ENCODE data around the gene TEAD1. TPM values are rescaled to one million over a fixed set of nuclear protein-coding genes. Genes with fewer than 3 reads are reported as not detected.

TEAD1 gene
- total and polyA plus RNA-seq, 10 of the 15 experiments (the other 5 are each of a cell fraction or from before 2014, with no cell fraction given): 0.01 to 0.59 (median 0.04) TPM; not detected in 6

DNA sequence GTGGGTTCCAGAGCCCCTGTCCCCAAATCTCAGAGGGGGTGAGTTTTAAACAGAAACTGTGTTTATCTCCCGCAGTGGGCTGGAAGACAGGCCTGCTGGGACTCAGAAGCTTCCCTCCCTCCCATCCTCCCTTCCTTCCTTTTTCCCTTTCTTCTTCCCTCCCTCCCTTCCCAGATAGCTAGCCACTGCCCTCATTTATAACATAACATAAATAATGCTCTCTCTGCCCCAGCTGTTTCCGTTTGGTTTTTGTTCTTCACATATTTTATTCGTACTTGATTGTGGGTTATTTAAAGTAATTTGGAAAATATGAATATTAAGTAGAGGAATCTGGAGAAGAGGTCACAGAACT is 140.9 kb downstream of the TEAD1 start:
- Histone ChIP-seq H4K20me1 (ENCODE audit: control insufficient read depth, insufficient read depth) (no peaks in the 10 kb centered on the region), H3K27ac (ENCODE audit: control insufficient read depth, insufficient read depth) (no peak overlapping the region), H2AFZ (ENCODE audit: control insufficient read depth, low read depth, low read length) (no peak overlapping the region), H3K79me2 (ENCODE audit: control insufficient read depth, insufficient read depth, low read length) (no peaks in the 10 kb centered on the region), H3K9ac (ENCODE audit: control insufficient read depth, insufficient read depth, low read length) (no peak overlapping the region), H3K4me1 (ENCODE audit: control insufficient read depth, insufficient read depth, low read length) (no peaks in the 10 kb centered on the region), H3K27me3 (replicated peaks in 1 of 2; ENCODE audit: control insufficient read depth in 2 of 2, insufficient read depth in 2 of 2, low read length in 1 of 2) (no peaks in the 10 kb centered on the region; a peak in 2 of 4 replicates), H3K4me2 (ENCODE audit: control insufficient read depth, insufficient read depth) (no peak overlapping the region), H3K9me3 (replicated peaks; ENCODE audit: control insufficient read depth, insufficient read depth, low read length) (no peaks in the 10 kb centered on the region), H3K36me3 (ENCODE audit: control insufficient read depth in 2 of 2, insufficient read depth in 2 of 2, low read length in 1 of 2) (no peaks in the 10 kb centered on the region), H3K4me3 (no peak overlapping the region)
- ChIA-PET POLR2A (no interaction called here), RAD21 (ENCODE audit: unreplicated experiment) (no interaction called here), SMC1A (ENCODE audit: uncharacterized antibody, unreplicated experiment) (no interaction called here), CTCF (no interaction called here)
- DNase-seq (ENCODE audit: low read depth, low spot score) (no peak), FAIRE-seq (no peak), ATAC-seq (no peak)
- no peak for TF ChIP-seq ASH2L (IDR thresholded peaks at IDR 0.05; ENCODE audit: borderline replicate concordance, low read depth)
- no peak for TF ChIP-seq REST (IDR thresholded peaks at IDR 0.05; ENCODE audit: low read depth, low read length)
- no peak for TF ChIP-seq IKZF2 (IDR thresholded peaks at IDR 0.05)
- TF ChIP-seq GABPA (IDR thresholded peaks at IDR 0.05; ENCODE audit: low read depth): no peak
- no peak for TF ChIP-seq TCF7 (IDR thresholded peaks at IDR 0.05; ENCODE audit: borderline replicate concordance)
- no peak for TF ChIP-seq SREBF1 (IDR thresholded peaks at IDR 0.05; ENCODE audit: low read length)
- no peak for TF ChIP-seq POLR2A (IDR thresholded peaks at IDR 0.05; ENCODE audit: low read depth, low read length)
- TF ChIP-seq HCFC1 (IDR thresholded peaks at IDR 0.05; ENCODE audit: low read length): no peak
- intact Hi-C loops (cut with micrococcal nuclease; ENCODE audit: unreplicated experiment): no loop called here
- BruUV-seq (replicated peaks): no TSS peak
- in situ Hi-C loops (cut with MboI): no loop called here
- 0% methylated on average over 3 of the region's 3 CpGs for WGBS (ENCODE audit: insufficient coverage, insufficient replicate concordance, low lambda C conversion rate, missing lambda C conversion rate)
